Epithelial cell of esophagus (primary cell): ENCODE measurements around the gene SSC5D.

ENCODE experiments used
- DNase-seq: peaks from one replicate; pipeline ENCODE4 v3.0.0; 2010; ENCODE audit warnings: low read depth
- H3K4me3 ChIP-seq: 2 replicates; pipeline ENCODE4 v1.5.1; 2011; ENCODE audit warnings: mild to moderate bottlenecking, low read length, control low read depth
- CTCF ChIP-seq: IDR thresholded peaks from 2 replicates; pipeline ENCODE4 v1.5.1; 2011; ENCODE audit warnings: low read depth, mild to moderate bottlenecking, low read length, control low read depth, inconsistent platforms; ENCODE audit not compliant: insufficient read depth; ENCODE audit errors: missing control alignments

The SSC5D gene

DNA sequence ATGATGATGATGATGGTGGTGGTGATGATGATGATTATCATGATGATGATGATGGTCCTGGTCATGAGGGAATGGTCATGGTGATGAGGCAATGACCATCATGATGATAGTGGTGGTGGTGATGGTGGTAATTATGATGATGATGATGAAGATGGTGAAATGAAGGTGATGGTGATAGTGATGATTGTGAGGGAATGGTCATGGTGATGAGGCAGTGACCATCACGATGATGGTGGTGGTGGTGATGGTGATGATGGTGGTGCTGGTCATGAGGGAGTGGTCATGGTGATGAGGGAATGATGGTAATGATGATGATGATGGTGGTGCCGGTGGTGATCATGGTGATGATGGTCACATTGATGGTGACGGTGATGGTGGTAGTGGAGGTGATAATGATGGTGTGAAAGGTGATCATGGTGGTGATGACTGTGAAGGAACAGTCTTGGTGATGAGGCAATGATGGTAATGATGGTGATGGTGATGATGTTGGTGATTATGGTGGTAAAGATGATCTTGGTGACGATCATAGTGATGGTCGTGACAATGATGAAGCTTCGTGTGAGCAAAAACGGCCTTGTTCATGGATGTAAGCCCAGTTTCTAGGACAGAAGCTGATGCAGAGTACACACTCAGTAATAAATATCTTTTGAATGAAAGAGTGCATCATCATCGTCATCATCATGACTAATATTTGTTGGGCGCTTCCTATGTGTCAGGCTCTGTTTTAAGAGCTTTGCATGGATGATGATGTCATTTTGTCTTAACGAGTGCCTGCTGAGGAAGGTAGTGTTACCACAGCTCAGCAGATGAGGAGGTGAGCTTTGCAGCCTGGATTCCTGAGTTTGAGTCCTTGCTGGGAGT is 31.4 kb downstream of the SSC5D start:
- peak; percentile 91 for DNase-seq
- TF ChIP-seq CTCF, result no peak
- H3K4me3 ChIP-seq, result no peak overlapping the region

DNA sequence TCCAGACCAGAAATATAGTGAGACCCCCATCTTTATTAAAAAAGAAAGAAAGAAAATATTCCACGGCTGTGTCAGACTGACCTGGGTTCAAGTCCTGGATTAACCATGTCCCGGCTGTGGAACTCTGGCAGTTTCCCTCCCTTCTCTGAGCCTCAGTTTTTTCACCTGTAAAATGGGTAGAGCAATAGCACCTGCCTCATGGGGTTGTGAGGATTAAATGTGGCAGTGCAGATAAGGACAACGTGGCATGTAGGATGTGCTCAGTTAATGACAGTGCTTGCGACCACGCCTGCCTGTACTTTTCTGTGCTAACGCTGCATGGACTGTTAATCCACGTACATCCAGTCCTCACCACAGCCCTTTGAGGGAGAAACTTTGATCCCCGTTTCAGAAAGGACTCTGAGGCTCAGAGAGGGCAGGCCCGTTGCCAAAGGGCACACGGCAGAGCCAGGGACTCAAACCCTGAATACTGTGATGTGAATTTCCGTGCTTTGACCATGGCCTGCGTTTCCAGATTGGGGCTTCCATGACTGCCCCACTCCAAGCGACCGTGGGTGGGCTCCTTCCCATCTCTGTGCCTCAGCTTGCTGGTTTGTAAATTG is 32.6 kb downstream of the SSC5D start:
- no peak for DNase-seq
- TF ChIP-seq CTCF, result no peak
- H3K4me3 ChIP-seq, result no peak overlapping the region

DNA sequence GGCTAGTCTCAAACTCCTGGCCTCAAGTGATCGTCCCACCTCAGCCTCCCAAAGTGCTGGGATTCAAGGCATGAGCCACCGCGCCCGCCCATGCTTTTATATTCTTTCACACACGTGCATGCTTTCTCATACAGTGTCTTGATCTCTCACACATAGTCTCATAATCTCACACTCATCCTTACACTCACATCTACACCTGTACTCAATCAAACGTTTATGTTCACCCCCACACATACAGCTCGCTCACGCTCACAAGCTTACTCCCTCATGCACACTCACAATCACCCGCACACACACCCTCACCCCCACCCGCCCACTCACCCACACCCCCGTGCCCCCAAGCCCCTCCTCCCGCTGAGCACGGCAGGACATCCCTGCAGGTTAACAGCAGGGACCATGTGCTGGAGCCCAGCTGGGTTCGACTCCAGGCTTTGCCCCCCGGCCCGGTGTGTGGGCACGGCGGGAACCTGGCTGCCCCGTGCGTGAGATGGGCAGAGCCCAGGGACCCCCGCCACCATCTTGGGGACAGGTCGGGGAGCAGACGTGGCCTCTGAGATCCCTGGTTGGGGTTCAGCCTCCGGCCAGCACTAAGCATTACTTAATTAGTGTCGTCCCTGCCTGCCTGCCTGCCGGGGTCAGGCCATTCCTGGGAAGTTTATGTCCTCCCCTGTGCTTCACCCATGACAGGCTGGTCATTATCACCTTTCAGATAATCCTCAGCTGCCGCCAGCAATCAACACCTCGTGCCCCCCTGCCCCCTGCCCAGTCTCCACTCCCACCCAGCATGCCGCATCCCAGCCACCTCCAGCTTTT is 37.3 kb downstream of the SSC5D start:
- no peak for TF ChIP-seq CTCF
- DNase-seq, result no peak
- no peak overlapping the region for H3K4me3 ChIP-seq

GRCh38 chr19:55526216-55527196 is 38.3 kb downstream of the SSC5D start:
- H3K4me3 ChIP-seq, result no peak overlapping the region
- TF ChIP-seq CTCF, result no peak
- peak; percentile 43 for DNase-seq

- H3K4me3 ChIP-seq, result no peak overlapping the region
- no peak for DNase-seq
- TF ChIP-seq CTCF, result no peak
These were observed 39.2 kb downstream of the SSC5D start for GRCh38 chr19:55527197-55528029.
